Liver (tissue), 3 donors: Measurements from ENCODE around the gene DTNB.

Experiments used
- ATF3 ChIP-seq: IDR thresholded peaks from 2 replicates; pipeline ENCODE4 v1.6.1; 2016; ENCODE audit warnings: antibody characterized with exemption
- CTCF ChIP-seq: fragments of 150-350 bp; IDR thresholded peaks from 2 replicates; pipeline ENCODE4 v1.5.1; 2017; ENCODE audit warnings: improper control_type of control experiment, low read depth, low read length; ENCODE audit not compliant: missing input control
- EGR1 ChIP-seq, 2 donors: IDR thresholded peaks; 2 replicates each; pipeline ENCODE4 v1.6.1; 2016 to 2018; ENCODE audit warnings: antibody characterized with exemption in 2 of 2, low read depth in 2 of 2
- FOXA1 ChIP-seq: IDR thresholded peaks from 2 replicates; pipeline ENCODE4 v1.6.1; 2016; ENCODE audit warnings: antibody characterized with exemption
- GABPA ChIP-seq, 2 donors: IDR thresholded peaks in 1 of 2; conservative IDR thresholded peaks in 1 of 2; 2 replicates each; pipeline ENCODE4 v1.6.1; 2016; ENCODE audit warnings: antibody characterized with exemption in 2 of 2, mild to moderate bottlenecking in 1 of 2, moderate library complexity in 1 of 2
- JUND ChIP-seq, 2 donors: IDR thresholded peaks; 2 replicates each; pipeline ENCODE4 v1.6.1; 2016; ENCODE audit warnings: antibody characterized with exemption in 2 of 2
- MAX ChIP-seq: IDR thresholded peaks from 2 replicates; pipeline ENCODE4 v1.6.1; 2016; ENCODE audit warnings: antibody characterized with exemption
- NR2F2 ChIP-seq: IDR thresholded peaks from 2 replicates; pipeline ENCODE4 v1.6.1; 2016; ENCODE audit warnings: antibody characterized with exemption
- RAD21 ChIP-seq, 2 donors: IDR thresholded peaks; 2 replicates each; pipeline ENCODE4 v1.6.1; 2016; ENCODE audit warnings: antibody characterized with exemption in 2 of 2, mild to moderate bottlenecking in 2 of 2
- REST ChIP-seq: IDR thresholded peaks from 2 replicates; pipeline ENCODE4 v1.6.1; 2016; ENCODE audit warnings: antibody characterized with exemption, mild to moderate bottlenecking
- RXRA ChIP-seq, 2 donors: IDR thresholded peaks; 2 replicates each; pipeline ENCODE4 v1.6.1; 2017 to 2018; ENCODE audit warnings: antibody characterized with exemption in 2 of 2, mild to moderate bottlenecking in 1 of 2
- SP1 ChIP-seq: IDR thresholded peaks from 2 replicates; pipeline ENCODE4 v1.6.1; 2018; ENCODE audit warnings: antibody characterized with exemption, mild to moderate bottlenecking
- TAF1 ChIP-seq: conservative IDR thresholded peaks from 2 replicates; pipeline ENCODE4 v1.6.1; 2016; ENCODE audit warnings: antibody characterized with exemption, mild to moderate bottlenecking
- YY1 ChIP-seq: IDR thresholded peaks from 2 replicates; pipeline ENCODE4 v1.6.1; 2016; ENCODE audit warnings: antibody characterized with exemption, mild to moderate bottlenecking
- donor health status: healthy.
- donor health status: healthy.

GRCh38 chr2:25608718-25609117, 64.7 kb downstream of the DTNB start:
- no peak for TF ChIP-seq MAX
- TF ChIP-seq REST: no peak
- TF ChIP-seq CTCF: no peak
- no peak for TF ChIP-seq EGR1 (IDR thresholded peaks at IDR 0.05; ENCODE audit: low read depth in 2 of 2)
- TF ChIP-seq FOXA1: no peak
- TF ChIP-seq RAD21 (IDR thresholded peaks at IDR 0.05): no peak
- no peak for TF ChIP-seq ATF3
- no peak for TF ChIP-seq NR2F2
- no peak for TF ChIP-seq TAF1
- TF ChIP-seq SP1: no peak
- TF ChIP-seq GABPA (IDR thresholded peaks at IDR 0.05 in 1 of 2, conservative IDR thresholded peaks at IDR 0.05 in 1 of 2): no peak
- TF ChIP-seq RXRA (IDR thresholded peaks at IDR 0.05): no peak
- no peak for TF ChIP-seq YY1
- no peak for TF ChIP-seq JUND (IDR thresholded peaks at IDR 0.05)
